Astrocyte (in vitro differentiated cells and primary cell): ENCODE measurements around the gene ARHGAP33. TPM values are rescaled to one million over a fixed set of nuclear protein-coding genes. Genes with fewer than 3 reads are reported as not detected.
A peak's percentile ranks its signal among the peaks of the same experiment; 100 is the strongest.

Experiments
- DNase-seq: peaks from one replicate; pipeline ENCODE4 v3.0.0-alpha.2; 2010; ENCODE audit warnings: low read depth
- FAIRE-seq: peaks from 2 replicates; lab custom pipeline; 2011; peaks lifted over from hg19 to GRCh38; lab: Jason Lieb, UNC
- H2AFZ ChIP-seq: 2 replicates; pipeline ENCODE4 v1.6.0; 2012; ENCODE audit warnings: low read depth, low read length, inconsistent platforms
- H3K27ac ChIP-seq: 2 replicates; pipeline ENCODE4 v1.5.1; 2011; ENCODE audit warnings: low read depth, low read length, inconsistent platforms
- H3K27me3 ChIP-seq: 2 replicates; pipeline ENCODE4 v1.6.0; 2011; ENCODE audit warnings: low read length, inconsistent platforms; ENCODE audit not compliant: insufficient read depth
- H3K36me3 ChIP-seq: 2 replicates; pipeline ENCODE4 v1.5.1; 2011; ENCODE audit warnings: low read length, inconsistent platforms; ENCODE audit not compliant: insufficient read depth
- H3K4me1 ChIP-seq: 2 replicates; pipeline ENCODE4 v1.5.1; 2011; ENCODE audit warnings: low read length, inconsistent platforms; ENCODE audit not compliant: insufficient read depth
- H3K4me2 ChIP-seq: 2 replicates; pipeline ENCODE4 v1.6.0; 2012; ENCODE audit warnings: low read length, inconsistent platforms
- H3K4me3 ChIP-seq: 2 replicates; pipeline ENCODE4 v1.5.1; 2011; ENCODE audit warnings: low read depth, mild to moderate bottlenecking, low read length, inconsistent platforms; ENCODE audit not compliant: insufficient read depth
- H3K79me2 ChIP-seq: 2 replicates; pipeline ENCODE4 v1.6.0; 2012; ENCODE audit warnings: mild to moderate bottlenecking, low read length, inconsistent platforms; ENCODE audit not compliant: insufficient read depth
- H3K9ac ChIP-seq: 2 replicates; pipeline ENCODE4 v1.6.0; 2012; ENCODE audit warnings: mild to moderate bottlenecking, low read length, inconsistent platforms
- H3K9me3 ChIP-seq: 2 replicates; pipeline ENCODE4 v1.5.1; 2012; ENCODE audit warnings: low read depth, mild to moderate bottlenecking, low read length, inconsistent platforms; ENCODE audit not compliant: insufficient read depth
- H4K20me1 ChIP-seq: 2 replicates; pipeline ENCODE4 v1.6.0; 2012; ENCODE audit warnings: low read length, inconsistent platforms; ENCODE audit not compliant: insufficient read depth
- H3K27ac Mint-ChIP-seq: one replicate; pipeline ENCODE4 v1.8.0; 2021; ENCODE audit warnings: mild to moderate bottlenecking, mixed read lengths; ENCODE audit not compliant: unreplicated experiment
- H3K27me3 Mint-ChIP-seq: one replicate; pipeline ENCODE4 v1.8.0; 2021; ENCODE audit warnings: low read depth, mixed read lengths; ENCODE audit not compliant: unreplicated experiment
- H3K36me3 Mint-ChIP-seq: one replicate; pipeline ENCODE4 v1.8.0; 2021; ENCODE audit warnings: low read depth, mixed read lengths; ENCODE audit not compliant: unreplicated experiment
- H3K4me1 Mint-ChIP-seq: one replicate; pipeline ENCODE4 v1.8.0; 2021; ENCODE audit warnings: low read depth, mixed read lengths; ENCODE audit not compliant: unreplicated experiment
- H3K4me3 Mint-ChIP-seq: one replicate; pipeline ENCODE4 v1.8.0; 2021; ENCODE audit warnings: mild to moderate bottlenecking, moderate library complexity, mixed read lengths; ENCODE audit not compliant: unreplicated experiment
- H3K9me3 Mint-ChIP-seq: one replicate; pipeline ENCODE4 v1.8.0; 2021; ENCODE audit warnings: mild to moderate bottlenecking, mixed read lengths; ENCODE audit not compliant: unreplicated experiment
- CTCF ChIP-seq: IDR thresholded peaks from 2 replicates; pipeline ENCODE4 v1.5.1; 2011; ENCODE audit warnings: low read depth, mild to moderate bottlenecking, inconsistent platforms, low read length, moderate library complexity; ENCODE audit not compliant: insufficient read depth
- EZH2 ChIP-seq: IDR thresholded peaks from 2 replicates; pipeline ENCODE4 v1.6.1; 2012; ENCODE audit warnings: mild to moderate bottlenecking, low read length, inconsistent platforms; ENCODE audit not compliant: insufficient read depth
- total RNA-seq: library from RNA; stranded (reverse); gene quantifications from 2 replicates; pipeline ENCODE4 v1.2.1, GENCODE V29; 2021

The ARHGAP33 gene
- total RNA-seq, 1 donor from 2014 or later, result 5.5 TPM

- peak overlapping the region; percentile 16 for H3K27ac ChIP-seq
- FAIRE-seq (no peak), DNase-seq (peak; percentile 89)
- peak overlapping the region; percentile 100 for H3K4me2 ChIP-seq
- H3K9me3 ChIP-seq, result no peaks in the 10 kb centered on the region
- H2AFZ ChIP-seq, result peak overlapping the region; percentile 80
- no peaks in the 10 kb centered on the region for H3K9me3 Mint-ChIP-seq
- H3K9ac ChIP-seq, result peak overlapping the region; percentile 75
- H3K36me3 ChIP-seq, result peaks cover 8% of the 10 kb centered on the region
- H3K36me3 Mint-ChIP-seq, result peaks cover 8% of the 10 kb centered on the region
- H3K4me3 ChIP-seq, result peak overlapping the region; percentile 73
- H3K27me3 Mint-ChIP-seq, result no peaks in the 10 kb centered on the region
- H3K27ac Mint-ChIP-seq, result peak overlapping the region; percentile 18
- H3K27me3 ChIP-seq, result no peaks in the 10 kb centered on the region
- H4K20me1 ChIP-seq, result peaks cover 14% of the 10 kb centered on the region
- peaks cover 5% of the 10 kb centered on the region for H3K4me1 ChIP-seq
- H3K4me3 Mint-ChIP-seq, result peak overlapping the region; percentile 82
- no peaks in the 10 kb centered on the region for H3K4me1 Mint-ChIP-seq
- H3K79me2 ChIP-seq, result peaks cover 2% of the 10 kb centered on the region
- no peak for TF ChIP-seq EZH2
- TF ChIP-seq CTCF, result no peak
Observed at GRCh38 chr19:35740423-35741202, 34.8 kb upstream of the ARHGAP33 start.

GRCh38 chr19:35741203-35741515 lies 34.2 kb upstream of the ARHGAP33 start:
- Histone ChIP-seq H2AFZ (peak overlapping the region; percentile 80), H3K9ac (peak overlapping the region; percentile 75)

More at GRCh38 chr19:35741203-35741515, 34.2 kb upstream of the ARHGAP33 start:
- DNase-seq (no peak), FAIRE-seq (no peak)
- Histone ChIP-seq H3K4me1 (peaks cover 7% of the 10 kb centered on the region), H3K27me3 (no peaks in the 10 kb centered on the region), H4K20me1 (peaks cover 12% of the 10 kb centered on the region), H3K36me3 (peaks cover 8% of the 10 kb centered on the region), H3K4me2 (peak overlapping the region; percentile 100), H3K4me3 (peak overlapping the region; percentile 73), H3K79me2 (peaks cover 7% of the 10 kb centered on the region), H3K27ac (peak overlapping the region; percentile 16), H3K9me3 (no peaks in the 10 kb centered on the region)
- Mint-ChIP-seq H3K27ac (peak overlapping the region; percentile 18), H3K27me3 (no peaks in the 10 kb centered on the region), H3K36me3 (peaks cover 8% of the 10 kb centered on the region), H3K9me3 (no peaks in the 10 kb centered on the region), H3K4me1 (no peaks in the 10 kb centered on the region), H3K4me3 (peak overlapping the region; percentile 82)
- no peak for TF ChIP-seq CTCF
- no peak for TF ChIP-seq EZH2
